HepG2 (cell line): ENCODE results near the gene ADGRG6. TPM values are rescaled to one million over a fixed set of nuclear protein-coding genes. Genes with fewer than 3 reads are reported as not detected.

ENCODE experiments used
- GZF1 ChIP-seq: sonication (generic); formaldehyde crosslinking; IDR thresholded peaks from 2 replicates; pipeline ENCODE4 v1.5.1; 2020; ENCODE audit warnings: mild to moderate bottlenecking, missing genetic modification reagents
- ISX ChIP-seq: sonication (generic); formaldehyde crosslinking; conservative IDR thresholded peaks from 2 replicates; pipeline ENCODE4 v1.5.0; 2020; ENCODE audit warnings: missing genetic modification reagents
- NFIC ChIP-seq: IDR thresholded peaks from 2 replicates; pipeline ENCODE4 v1.6.1; 2012; ENCODE audit warnings: mild to moderate bottlenecking, low read length, inconsistent platforms
- RXRB ChIP-seq: IDR thresholded peaks from 2 replicates; pipeline ENCODE4 v1.6.1; 2016; ENCODE audit warnings: borderline replicate concordance, missing genetic modification reagents, missing compliant biosample characterization
- ZNF275 ChIP-seq: sonication (generic); formaldehyde crosslinking; IDR thresholded peaks from 2 replicates; pipeline ENCODE4 v1.8.0; 2022; ENCODE audit warnings: missing genetic modification reagents, mild to moderate bottlenecking, inconsistent platforms, borderline replicate concordance
- ZNF318 ChIP-seq: sonication (generic); formaldehyde crosslinking; IDR thresholded peaks from 2 replicates; pipeline ENCODE4 v1.4.0; 2020; ENCODE audit warnings: mild to moderate bottlenecking, missing genetic modification reagents
- ZNF331 ChIP-seq: sonication (generic); formaldehyde crosslinking; IDR thresholded peaks from 2 replicates; pipeline ENCODE4 v1.4.0; 2020; ENCODE audit warnings: missing genetic modification reagents
- ZNF660 ChIP-seq: sonication (generic); formaldehyde crosslinking; IDR thresholded peaks from 2 replicates; pipeline ENCODE4 v1.5.1; 2020; ENCODE audit warnings: mild to moderate bottlenecking, low read depth, missing genetic modification reagents, borderline replicate concordance
- ZNF746 ChIP-seq: sonication (generic); formaldehyde crosslinking; IDR thresholded peaks from 2 replicates; pipeline ENCODE4 v1.8.0; 2022; ENCODE audit warnings: mild to moderate bottlenecking, missing genetic modification reagents
- ZNF75D ChIP-seq: sonication (generic); formaldehyde crosslinking; IDR thresholded peaks from 2 replicates; pipeline ENCODE4 v1.8.1; 2023; ENCODE audit warnings: missing genetic modification reagents, mild to moderate bottlenecking, borderline replicate concordance
- polyA plus RNA-seq, 8 experiments: library from polyadenylated mRNA; depleted of rRNA in 3 of 8; stranded (reverse) in 7 of 8; unstranded in 1 of 8; fragments of >200 nt; fragmentation: Illumina TruSeq in 4 of 8; extraction: Trizol in 4 of 8; gene quantifications; 2 replicates each; pipeline versions ENCODE4 v1.2.1 to v1.2.3, GENCODE V29; 2011 to 2016; ENCODE audit warnings: low read depth in 4 of 8, missing spikeins in 1 of 8, mixed read lengths in 1 of 8; ENCODE audit not compliant: insufficient read depth in 1 of 8
- total RNA-seq, 5 experiments: library from RNA; depleted of rRNA; stranded (reverse); fragments of >200 nt; fragmentation: Illumina TruSeq; extraction: Trizol; gene quantifications; 2 replicates each; pipeline ENCODE4 v1.2.3, GENCODE V29; 2016; ENCODE audit warnings: low read depth in 1 of 5
- TF ChIP-seq, protein P1 (sequence below): sonication (generic); formaldehyde crosslinking; IDR thresholded peaks from 2 replicates; pipeline ENCODE4 v1.8.1; 2023; ENCODE audit warnings: mild to moderate bottlenecking, moderate library complexity, missing genetic modification reagents
- TF ChIP-seq, protein P2 (sequence below): sonication (generic); formaldehyde crosslinking; IDR thresholded peaks from 2 replicates; pipeline ENCODE4 v1.5.0; 2020; ENCODE audit warnings: mild to moderate bottlenecking, low read depth, missing genetic modification reagents, borderline replicate concordance
- TF ChIP-seq, protein P3 (sequence below): sonication (generic); formaldehyde crosslinking; IDR thresholded peaks from 2 replicates; pipeline ENCODE4 v1.4.0; 2020; ENCODE audit warnings: mild to moderate bottlenecking, low read depth, missing genetic modification reagents
- TF ChIP-seq, protein P4 (sequence below): sonication (generic); IDR thresholded peaks from 2 replicates; pipeline ENCODE4 v1.6.1; 2016; ENCODE audit warnings: low read depth, borderline replicate concordance

ADGRG6 gene
- total and polyA plus RNA-seq, 2 of the 13 experiments (the other 11 are each of a cell fraction or from before 2014, with no cell fraction given), result 129 to 249 TPM

- TF ChIP-seq ZNF660 (CRISPR knock-in tag) (no peak), RXRB (CRISPR knock-in tag) (0 out of 2 replicates have a peak, but pooled peaks have one; percentile 4), ZNF318 (CRISPR knock-in tag) (no peak), ZNF331 (CRISPR knock-in tag) (no peak), GZF1 (CRISPR knock-in tag) (no peak), NFIC (peak; percentile 1; the same call in 1 of the 2 replicates), ISX (no peak), ZNF746 (no peak), ZNF75D (CRISPR knock-in tag) (no peak), ZNF275 (no peak)
- TF ChIP-seq, protein P1, sequence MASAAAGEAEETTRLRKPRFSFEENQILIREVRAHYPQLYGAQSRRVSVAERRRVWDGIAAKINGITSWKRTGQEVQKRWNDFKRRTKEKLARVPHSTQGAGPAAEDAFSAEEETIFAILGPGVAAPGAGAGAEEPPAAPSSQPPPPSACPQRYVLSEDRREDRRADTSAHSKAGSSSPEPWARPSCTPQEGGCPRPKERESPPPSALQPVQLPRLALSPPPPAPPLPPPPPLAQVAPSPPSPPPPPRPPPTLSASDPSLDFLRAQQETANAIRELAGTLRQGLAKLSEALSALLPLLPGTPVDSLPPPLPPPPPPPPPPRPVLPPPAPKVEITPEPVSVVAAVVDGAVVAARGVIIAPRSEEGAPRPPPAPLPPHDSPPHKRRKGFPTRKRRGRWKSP, result no peak
- TF ChIP-seq, protein P2, sequence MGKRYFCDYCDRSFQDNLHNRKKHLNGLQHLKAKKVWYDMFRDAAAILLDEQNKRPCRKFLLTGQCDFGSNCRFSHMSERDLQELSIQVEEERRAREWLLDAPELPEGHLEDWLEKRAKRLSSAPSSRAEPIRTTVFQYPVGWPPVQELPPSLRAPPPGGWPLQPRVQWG, result no peak
- TF ChIP-seq, protein P3, sequence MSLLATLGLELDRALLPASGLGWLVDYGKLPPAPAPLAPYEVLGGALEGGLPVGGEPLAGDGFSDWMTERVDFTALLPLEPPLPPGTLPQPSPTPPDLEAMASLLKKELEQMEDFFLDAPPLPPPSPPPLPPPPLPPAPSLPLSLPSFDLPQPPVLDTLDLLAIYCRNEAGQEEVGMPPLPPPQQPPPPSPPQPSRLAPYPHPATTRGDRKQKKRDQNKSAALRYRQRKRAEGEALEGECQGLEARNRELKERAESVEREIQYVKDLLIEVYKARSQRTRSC (CRISPR knock-in tag), result no peak
- TF ChIP-seq, protein P4, sequence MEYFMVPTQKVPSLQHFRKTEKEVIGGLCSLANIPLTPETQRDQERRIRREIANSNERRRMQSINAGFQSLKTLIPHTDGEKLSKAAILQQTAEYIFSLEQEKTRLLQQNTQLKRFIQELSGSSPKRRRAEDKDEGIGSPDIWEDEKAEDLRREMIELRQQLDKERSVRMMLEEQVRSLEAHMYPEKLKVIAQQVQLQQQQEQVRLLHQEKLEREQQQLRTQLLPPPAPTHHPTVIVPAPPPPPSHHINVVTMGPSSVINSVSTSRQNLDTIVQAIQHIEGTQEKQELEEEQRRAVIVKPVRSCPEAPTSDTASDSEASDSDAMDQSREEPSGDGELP, result no peak
Observed at GRCh38 chr6:142376800-142377496, 75.1 kb downstream of the ADGRG6 start (continued).
